OCI-LY7 (cell line): ENCODE results near the gene AADACL4. TPM values are rescaled to one million over a fixed set of nuclear protein-coding genes. Genes with fewer than 3 reads are reported as not detected.

Experiments used
- BruUV-seq: library from RNA; stranded (reverse); fragments of 400-500 nt; replicated peaks from 2 replicates; lab custom pipeline; 2021; lab: Mats Ljungman, UMichigan
- CTCF ChIA-PET: fragments of 300-600 bp; sonication (Branson Sonifier 250); formaldehyde crosslinking; loops from one replicate; lab custom pipeline; 2022; ENCODE audit warnings: antibody characterized with exemption; ENCODE audit not compliant: unreplicated experiment; lab: Charles Lee
- POLR2A ChIA-PET: fragments of 300-600 bp; sonication (Branson Sonifier 250); formaldehyde crosslinking; loops from one replicate; lab custom pipeline; 2022; ENCODE audit warnings: antibody characterized with exemption; lab: Charles Lee
- DNase-seq: peaks from one replicate; pipeline ENCODE4 v3.0.0-alpha.2; 2015; ENCODE audit warnings: low spot score
- H2AFZ ChIP-seq: fragments of 200-600 bp; sonication (generic), shearing (Covaris generic); 2 replicates; pipeline ENCODE4 v1.6.1; 2014; ENCODE audit warnings: mild to moderate bottlenecking, antibody characterized with exemption, low read length, moderate library complexity
- H3K27ac ChIP-seq: fragments of 200-600 bp; sonication (generic); 2 replicates; pipeline ENCODE4 v1.5.1; 2014; ENCODE audit warnings: mixed run types, low read depth, mild to moderate bottlenecking, moderate library complexity, low read length, inconsistent platforms; ENCODE audit not compliant: poor library complexity, severe bottlenecking
- H3K36me3 ChIP-seq: fragments of 200-600 bp; sonication (generic); 2 replicates; pipeline ENCODE4 v1.6.1; 2014; ENCODE audit warnings: mild to moderate bottlenecking, antibody characterized with exemption, low read length, moderate library complexity, mixed read lengths; ENCODE audit not compliant: insufficient read depth
- H3K4me1 ChIP-seq: fragments of 200-600 bp; sonication (generic); 2 replicates; pipeline ENCODE4 v1.5.1; 2014; ENCODE audit warnings: mild to moderate bottlenecking, low read length; ENCODE audit not compliant: insufficient read depth, poor library complexity, severe bottlenecking
- H3K4me2 ChIP-seq: fragments of 200-600 bp; sonication (generic); 2 replicates; pipeline ENCODE4 v1.6.1; 2014; ENCODE audit warnings: mild to moderate bottlenecking, low read length
- H3K4me3 ChIP-seq: fragments of 200-600 bp; sonication (generic); 2 replicates; pipeline ENCODE4 v1.5.1; 2014; ENCODE audit warnings: mild to moderate bottlenecking, low read depth, low read length; ENCODE audit not compliant: poor library complexity, severe bottlenecking
- H3K79me2 ChIP-seq: fragments of 200-600 bp; sonication (generic); 2 replicates; pipeline ENCODE4 v1.6.1; 2016; ENCODE audit warnings: low read depth, mild to moderate bottlenecking, low read length, moderate library complexity, mixed read lengths; ENCODE audit not compliant: insufficient read depth
- H3K9me2 ChIP-seq: fragments of 200-600 bp; sonication (generic); 2 replicates; pipeline ENCODE4 v1.6.1; 2016; ENCODE audit warnings: mild to moderate bottlenecking, low read length, mixed read lengths; ENCODE audit not compliant: insufficient read depth
- H3K9me3 ChIP-seq: fragments of 200-600 bp; sonication (generic); 2 replicates; pipeline ENCODE4 v1.6.1; 2014; ENCODE audit warnings: mild to moderate bottlenecking, mixed run types, low read length, mixed read lengths
- H4K20me1 ChIP-seq: fragments of 200-600 bp; sonication (generic); 2 replicates; pipeline ENCODE4 v1.6.1; 2014; ENCODE audit warnings: mild to moderate bottlenecking, antibody characterized with exemption, low read length, moderate library complexity, mixed read lengths; ENCODE audit not compliant: insufficient read depth
- EZH2phosphoT487 ChIP-seq: fragments of 200-600 bp; sonication (generic); IDR thresholded peaks from 2 replicates; pipeline ENCODE4 v1.6.1; 2018; ENCODE audit warnings: low read depth, borderline replicate concordance, mild to moderate bottlenecking, mixed run types, antibody characterized with exemption, low read length, moderate library complexity, mixed read lengths
- intact Hi-C: fragments of 100-400 bp; cut with micrococcal nuclease; formaldehyde crosslinking; loops from one replicate; pipeline ENCODE4 v1.10.0; 2022; ENCODE audit not compliant: unreplicated experiment
- total RNA-seq, 2 experiments: library from RNA; depleted of rRNA in 1 of 2; stranded (reverse); fragments of >200 nt in 1 of 2; shearing (Covaris generic) in 1 of 2; gene quantifications; 2 replicates each; pipeline ENCODE4 v1.2.3, GENCODE V29; 2014 to 2022
- TF ChIP-seq, protein P1 (sequence below): fragments of 200-600 bp; sonication (generic); conservative IDR thresholded peaks from 2 replicates; pipeline ENCODE4 v1.5.1; 2014; ENCODE audit warnings: mild to moderate bottlenecking, antibody characterized with exemption, low read length, moderate library complexity, mixed read lengths

Gene AADACL4
- total RNA-seq, 2 experiments from 2014 or later, result not detected

GRCh38 chr1:12613180-12613579 is 30.7 kb upstream of the AADACL4 start:
- ChIA-PET POLR2A (no interaction called here), CTCF (no interaction called here)
- H3K4me1 ChIP-seq, result no peaks in the 10 kb centered on the region
- H2AFZ ChIP-seq, result no peak overlapping the region
- intact Hi-C loops, result no loop called here
- H3K36me3 ChIP-seq, result no peaks in the 10 kb centered on the region
- no peak overlapping the region for H3K4me2 ChIP-seq
- no peaks in the 10 kb centered on the region for H3K79me2 ChIP-seq
- no peaks in the 10 kb centered on the region for H3K9me2 ChIP-seq
- TF ChIP-seq, protein P1, sequence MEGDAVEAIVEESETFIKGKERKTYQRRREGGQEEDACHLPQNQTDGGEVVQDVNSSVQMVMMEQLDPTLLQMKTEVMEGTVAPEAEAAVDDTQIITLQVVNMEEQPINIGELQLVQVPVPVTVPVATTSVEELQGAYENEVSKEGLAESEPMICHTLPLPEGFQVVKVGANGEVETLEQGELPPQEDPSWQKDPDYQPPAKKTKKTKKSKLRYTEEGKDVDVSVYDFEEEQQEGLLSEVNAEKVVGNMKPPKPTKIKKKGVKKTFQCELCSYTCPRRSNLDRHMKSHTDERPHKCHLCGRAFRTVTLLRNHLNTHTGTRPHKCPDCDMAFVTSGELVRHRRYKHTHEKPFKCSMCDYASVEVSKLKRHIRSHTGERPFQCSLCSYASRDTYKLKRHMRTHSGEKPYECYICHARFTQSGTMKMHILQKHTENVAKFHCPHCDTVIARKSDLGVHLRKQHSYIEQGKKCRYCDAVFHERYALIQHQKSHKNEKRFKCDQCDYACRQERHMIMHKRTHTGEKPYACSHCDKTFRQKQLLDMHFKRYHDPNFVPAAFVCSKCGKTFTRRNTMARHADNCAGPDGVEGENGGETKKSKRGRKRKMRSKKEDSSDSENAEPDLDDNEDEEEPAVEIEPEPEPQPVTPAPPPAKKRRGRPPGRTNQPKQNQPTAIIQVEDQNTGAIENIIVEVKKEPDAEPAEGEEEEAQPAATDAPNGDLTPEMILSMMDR, result no peak
- TF ChIP-seq EZH2phosphoT487, result no peak
- no TSS peak for BruUV-seq
- H3K4me3 ChIP-seq, result no peak overlapping the region
- no peak overlapping the region for H3K27ac ChIP-seq
- DNase-seq, result no peak
- no peaks in the 10 kb centered on the region for H3K9me3 ChIP-seq
- no peaks in the 10 kb centered on the region for H4K20me1 ChIP-seq

DNA sequence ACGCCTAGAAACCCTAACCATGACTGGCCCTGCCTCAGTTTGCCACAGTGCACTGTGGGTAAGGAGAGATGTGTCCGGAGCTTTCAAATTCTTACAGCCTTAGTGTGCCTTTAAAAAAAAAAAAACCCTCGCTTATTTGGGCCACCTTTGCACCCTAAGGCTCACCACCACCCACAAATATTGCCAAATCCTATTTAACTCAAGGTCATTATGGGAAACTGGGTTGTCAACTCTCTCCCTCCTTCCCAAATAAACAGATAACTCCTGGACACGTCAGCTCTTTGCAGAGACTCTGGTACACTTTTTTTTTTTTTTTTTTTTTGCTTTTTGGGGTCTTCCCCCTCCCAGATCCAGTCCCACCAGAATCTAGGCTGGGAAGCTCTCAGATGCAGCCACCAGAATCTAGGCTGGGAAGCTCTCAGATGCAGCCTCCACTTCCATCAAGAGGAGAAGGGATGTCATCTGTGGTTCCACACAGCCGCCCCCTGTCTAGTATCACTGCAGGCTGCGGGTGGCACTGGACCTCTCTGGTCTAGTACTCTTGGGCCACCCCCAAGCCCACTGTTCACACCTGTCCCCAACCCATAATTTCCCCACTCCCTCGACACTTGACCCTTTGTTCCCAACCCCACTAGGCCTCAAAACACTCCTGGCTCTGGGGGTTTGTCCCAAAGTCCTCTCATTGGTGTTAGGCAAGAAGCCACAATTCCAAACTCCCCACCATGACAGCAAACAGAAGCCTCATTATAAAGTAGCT is 29.3 kb upstream of the AADACL4 start:
- Histone ChIP-seq H3K4me1 (no peaks in the 10 kb centered on the region), H3K4me2 (no peak overlapping the region), H3K9me2 (no peaks in the 10 kb centered on the region), H3K27ac (no peak overlapping the region), H3K36me3 (no peaks in the 10 kb centered on the region), H3K79me2 (no peaks in the 10 kb centered on the region), H4K20me1 (no peaks in the 10 kb centered on the region), H3K9me3 (no peaks in the 10 kb centered on the region), H3K4me3 (no peak overlapping the region), H2AFZ (no peak overlapping the region)
- intact Hi-C loops, result no loop called here
- ChIA-PET CTCF (no interaction called here), POLR2A (interaction anchor here (0.8 kb wide), 1 partner anchor 15 kb away, joined by 4 read pairs; no protein-coding TSS in a partner anchor)
- no TSS peak for BruUV-seq
- DNase-seq, result no peak
- TF ChIP-seq EZH2phosphoT487, result no peak
- TF ChIP-seq, protein P1, result no peak

- Histone ChIP-seq H4K20me1 (no peaks in the 10 kb centered on the region), H3K4me2 (no peak overlapping the region), H3K4me1 (no peaks in the 10 kb centered on the region), H3K79me2 (no peaks in the 10 kb centered on the region), H3K9me3 (no peaks in the 10 kb centered on the region), H3K36me3 (no peaks in the 10 kb centered on the region), H2AFZ (no peak overlapping the region), H3K9me2 (no peaks in the 10 kb centered on the region), H3K4me3 (no peak overlapping the region), H3K27ac (no peak overlapping the region)
- intact Hi-C loops, result no loop called here
- DNase-seq, result no peak
- no TSS peak for BruUV-seq
- ChIA-PET CTCF (no interaction called here), POLR2A (interaction anchor here (0.8 kb wide), 1 partner anchor 14 kb away, joined by 4 read pairs; no protein-coding TSS in a partner anchor)
- no peak for TF ChIP-seq EZH2phosphoT487
- TF ChIP-seq, protein P1, result no peak
Measured at GRCh38 chr1:12615159-12615864, 28.6 kb upstream of the AADACL4 start.
